T-helper 2 cell treated with Interferon-gamma antibody and Interleukin-4, amounts not matched to agents 5 μg/mL and 100 μg/mL, for 36 hours (primary cell): ENCODE data around the gene NSFL1C.

ENCODE experiments used
- DNase-seq: peaks from one replicate; pipeline ENCODE4 v3.0.0; 2021; ENCODE audit warnings: low spot score
- H3K27ac Mint-ChIP-seq: one replicate; pipeline ENCODE4 v1.8.0; 2021; ENCODE audit warnings: mild to moderate bottlenecking, mixed read lengths
- H3K27me3 Mint-ChIP-seq: one replicate; pipeline ENCODE4 v1.8.0; 2021; ENCODE audit warnings: low read depth, mixed read lengths
- H3K36me3 Mint-ChIP-seq: one replicate; pipeline ENCODE4 v1.8.0; 2021; ENCODE audit warnings: low read depth, mixed read lengths
- H3K4me1 Mint-ChIP-seq: one replicate; pipeline ENCODE4 v1.8.0; 2021; ENCODE audit warnings: low read depth, mixed read lengths
- H3K4me3 Mint-ChIP-seq: one replicate; pipeline ENCODE4 v1.8.0; 2022; ENCODE audit warnings: mild to moderate bottlenecking, moderate library complexity, mixed read lengths
- H3K9me3 Mint-ChIP-seq: one replicate; pipeline ENCODE4 v1.8.0; 2021; ENCODE audit warnings: mixed read lengths

NSFL1C gene

GRCh38 chr20:1393507-1393882 lies 73.2 kb downstream of the NSFL1C start:
- peaks cover 55% of the 10 kb centered on the region for H3K4me1 Mint-ChIP-seq

GRCh38 chr20:1392693-1393506 lies 73.7 kb downstream of the NSFL1C start, which contains the start of gene FKBP1A:
Gene FKBP1A (minus strand): TSS chr20:1393054. CDS start chr20:1392998, 56 bp downstream.
- H3K36me3 Mint-ChIP-seq = peaks cover 22% of the 10 kb centered on the region
- H3K4me3 Mint-ChIP-seq = peak within 1 kb of the TSS; percentile 94
- peak; percentile 88 for DNase-seq
- H3K9me3 Mint-ChIP-seq = peaks cover 10% of the 10 kb centered on the region
- peak within 1 kb of the TSS; percentile 83 for H3K27ac Mint-ChIP-seq
- peaks cover 16% of the 10 kb centered on the region for H3K27me3 Mint-ChIP-seq
- H3K4me1 Mint-ChIP-seq = peaks cover 61% of the 10 kb centered on the region

More at GRCh38 chr20:1393507-1393882, 73.2 kb downstream of the NSFL1C start:
- DNase-seq = no peak
- peak overlapping the region; percentile 82 for H3K27ac Mint-ChIP-seq
- peak overlapping the region; percentile 90 for H3K4me3 Mint-ChIP-seq
- peaks cover 10% of the 10 kb centered on the region for H3K9me3 Mint-ChIP-seq
- peaks cover 16% of the 10 kb centered on the region for H3K27me3 Mint-ChIP-seq
- peaks cover 21% of the 10 kb centered on the region for H3K36me3 Mint-ChIP-seq

- H3K4me1 Mint-ChIP-seq = peaks cover 64% of the 10 kb centered on the region
- peaks cover 16% of the 10 kb centered on the region for H3K27me3 Mint-ChIP-seq
Observed at GRCh38 chr20:1392443-1392692, 74.3 kb downstream of the NSFL1C start.

More at GRCh38 chr20:1392443-1392692, 74.3 kb downstream of the NSFL1C start:
- DNase-seq = no peak
- Mint-ChIP-seq H3K27ac (peak overlapping the region; percentile 83), H3K36me3 (peaks cover 24% of the 10 kb centered on the region), H3K4me3 (peak overlapping the region; percentile 94), H3K9me3 (peaks cover 10% of the 10 kb centered on the region)
